Measurements from ENCODE around the gene AGBL1.

AGBL1 gene

DNA sequence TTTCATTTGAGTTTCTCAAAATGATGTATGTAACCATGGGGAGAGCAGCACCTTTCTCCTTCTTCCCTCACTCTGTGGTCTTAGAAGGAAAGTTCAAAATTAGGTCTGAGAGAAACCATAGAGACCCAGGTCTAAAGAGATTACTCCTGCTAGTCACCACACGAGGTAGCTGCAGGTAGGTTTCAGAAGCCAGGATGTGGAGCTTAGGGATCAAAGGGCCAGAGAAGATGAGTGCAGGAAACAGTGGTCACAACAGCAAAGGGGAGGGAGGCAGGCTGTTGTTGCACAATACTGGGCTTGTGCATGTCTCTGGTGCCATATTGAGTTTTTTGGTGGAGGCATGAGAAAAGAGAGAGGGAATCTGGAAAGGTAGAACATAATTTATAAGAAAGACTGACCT is 583.6 kb downstream of the AGBL1 start:
- TF ChIP-seq POLR2AphosphoS5 (IDR thresholded peaks at IDR 0.05; ENCODE audit: low read depth) = no peak
- TF ChIP-seq GABPA (IDR thresholded peaks at IDR 0.05; ENCODE audit: low read depth) = no peak
- no peak for TF ChIP-seq REST (IDR thresholded peaks at IDR 0.05; ENCODE audit: insufficient replicate concordance, low read depth)
- DNase-seq (ENCODE audit: low read depth in 1 of 2, low spot score in 1 of 2) = no peak
- H3K27me3 ChIP-seq (ENCODE audit: insufficient read depth, poor library complexity, severe bottlenecking) = no peaks in the 10 kb centered on the region
- no peak overlapping the region for H3K4me3 ChIP-seq (replicated peaks; ENCODE audit: insufficient read depth, low read length)
- H3K27ac ChIP-seq (replicated peaks) = no peak overlapping the region

- TF ChIP-seq GABPA (IDR thresholded peaks at IDR 0.05; ENCODE audit: low read depth) (no peak), POLR2AphosphoS5 (IDR thresholded peaks at IDR 0.05; ENCODE audit: low read depth) (no peak), CTCF (IDR thresholded peaks at IDR 0.05; ENCODE audit: insufficient read depth, low read length) (no peak), REST (IDR thresholded peaks at IDR 0.05; ENCODE audit: insufficient replicate concordance, low read depth) (no peak), SPI1 (IDR thresholded peaks at IDR 0.05; ENCODE audit: borderline replicate concordance, low read depth) (no peak)
- H3K4me3 ChIP-seq (replicated peaks; ENCODE audit: insufficient read depth, low read length) = no peak overlapping the region
- H3K27me3 ChIP-seq (ENCODE audit: insufficient read depth, poor library complexity, severe bottlenecking) = no peaks in the 10 kb centered on the region
- no peak overlapping the region for H3K27ac ChIP-seq (replicated peaks)
- DNase-seq (ENCODE audit: low read depth in 1 of 2, low spot score in 1 of 2) = no peak
Observed at GRCh38 chr15:86663979-86664378, 584.3 kb downstream of the AGBL1 start.

DNA sequence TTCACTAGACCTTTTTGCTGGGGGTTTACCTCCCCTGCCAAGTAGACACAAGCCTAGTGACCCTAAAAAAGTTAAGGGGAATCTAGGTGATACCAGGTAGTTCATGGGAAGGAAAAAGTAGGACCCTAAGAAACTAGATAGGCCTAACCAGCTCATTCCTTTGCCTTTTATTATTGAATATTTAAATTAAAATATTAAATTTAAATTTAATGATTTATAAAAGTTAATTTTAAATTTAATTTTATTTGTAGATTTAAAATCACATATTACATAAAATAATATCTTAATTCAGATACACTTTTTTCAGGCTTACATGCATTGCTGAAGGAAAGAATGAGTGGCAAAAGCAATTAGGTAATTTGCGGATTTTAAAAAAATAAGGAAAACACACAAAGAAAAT is 584.9 kb downstream of the AGBL1 start:
- no peak for DNase-seq (ENCODE audit: low read depth in 1 of 2, low spot score in 1 of 2)
- no peak for TF ChIP-seq SPI1 (IDR thresholded peaks at IDR 0.05; ENCODE audit: borderline replicate concordance, low read depth)
- no peak for TF ChIP-seq REST (IDR thresholded peaks at IDR 0.05; ENCODE audit: insufficient replicate concordance, low read depth)
- no peak for TF ChIP-seq POLR2AphosphoS5 (IDR thresholded peaks at IDR 0.05; ENCODE audit: low read depth)
- no peak for TF ChIP-seq CTCF (IDR thresholded peaks at IDR 0.05; ENCODE audit: insufficient read depth, low read length)
- TF ChIP-seq GABPA (IDR thresholded peaks at IDR 0.05; ENCODE audit: low read depth) = no peak
- Histone ChIP-seq H3K27me3 (ENCODE audit: insufficient read depth, poor library complexity, severe bottlenecking) (no peaks in the 10 kb centered on the region), H3K27ac (replicated peaks) (no peak overlapping the region), H3K4me3 (replicated peaks; ENCODE audit: insufficient read depth, low read length) (no peak overlapping the region)

GRCh38 chr15:86676002-86676401 is 596.3 kb downstream of the AGBL1 start:
- H3K27ac ChIP-seq (replicated peaks) = no peak overlapping the region
- DNase-seq (ENCODE audit: low read depth in 1 of 2, low spot score in 1 of 2) = no peak
- no peak overlapping the region for H3K4me3 ChIP-seq (replicated peaks; ENCODE audit: insufficient read depth, low read length)
- H3K27me3 ChIP-seq (ENCODE audit: insufficient read depth, poor library complexity, severe bottlenecking) = no peaks in the 10 kb centered on the region
- TF ChIP-seq GABPA (IDR thresholded peaks at IDR 0.05; ENCODE audit: low read depth) (no peak), POLR2AphosphoS5 (IDR thresholded peaks at IDR 0.05; ENCODE audit: low read depth) (no peak), REST (IDR thresholded peaks at IDR 0.05; ENCODE audit: insufficient replicate concordance, low read depth) (no peak), SPI1 (IDR thresholded peaks at IDR 0.05; ENCODE audit: borderline replicate concordance, low read depth) (no peak), CTCF (IDR thresholded peaks at IDR 0.05; ENCODE audit: insufficient read depth, low read length) (no peak)

Data from HL-60 (cell line).